ENCODE results near the gene ZRANB3.

Gene ZRANB3

GRCh38 chr2:135246711-135247270, 284.2 kb downstream of the ZRANB3 start:
- no peak for DNase-seq

GRCh38 chr2:135245071-135245470, 285.9 kb downstream of the ZRANB3 start:
- no peak for DNase-seq

- no peak for DNase-seq
Measured at GRCh38 chr2:135238651-135239050, 292.4 kb downstream of the ZRANB3 start.

GRCh38 chr2:135230150-135230549, 300.9 kb downstream of the ZRANB3 start:
- DNase-seq, result no peak

GRCh38 chr2:135227386-135227785, 303.6 kb downstream of the ZRANB3 start:
- DNase-seq, result no peak

- no peak for DNase-seq
Measured at GRCh38 chr2:135226961-135227360, 304.1 kb downstream of the ZRANB3 start.

- DNase-seq, result no peak
Measured at GRCh38 chr2:135225781-135226180, 305.2 kb downstream of the ZRANB3 start.

- no peak for DNase-seq
Measured at GRCh38 chr2:135219226-135219625, 311.8 kb downstream of the ZRANB3 start.

- DNase-seq, result no peak
Measured at GRCh38 chr2:135218426-135218825, 312.6 kb downstream of the ZRANB3 start.

- DNase-seq, result no peak
Measured at GRCh38 chr2:135212757-135213156, 318.3 kb downstream of the ZRANB3 start.

- no peak for DNase-seq
Measured at GRCh38 chr2:135208016-135208415, 323.0 kb downstream of the ZRANB3 start.

GRCh38 chr2:135203944-135204343, 327.1 kb downstream of the ZRANB3 start:
- no peak for DNase-seq

- DNase-seq, result no peak
Measured at GRCh38 chr2:135202751-135203150, 328.3 kb downstream of the ZRANB3 start.

GRCh38 chr2:135198481-135198880, 332.5 kb downstream of the ZRANB3 start:
- no peak for DNase-seq

GRCh38 chr2:135190799-135191198, 340.2 kb downstream of the ZRANB3 start:
- no peak for DNase-seq

- no peak for DNase-seq
Measured at GRCh38 chr2:135189148-135189547, 341.9 kb downstream of the ZRANB3 start.

GRCh38 chr2:135187270-135187669, 343.7 kb downstream of the ZRANB3 start:
- DNase-seq, result no peak

GRCh38 chr2:135186054-135186453, 345.0 kb downstream of the ZRANB3 start:
- DNase-seq, result no peak

GRCh38 chr2:135183822-135184221, 347.2 kb downstream of the ZRANB3 start:
- no peak for DNase-seq

GRCh38 chr2:135182601-135183000, 348.4 kb downstream of the ZRANB3 start:
- no peak for DNase-seq

GRCh38 chr2:135182190-135182589, 348.8 kb downstream of the ZRANB3 start:
- no peak for DNase-seq

- DNase-seq, result no peak
Measured at GRCh38 chr2:135179689-135180088, 351.3 kb downstream of the ZRANB3 start.

- no peak for DNase-seq
Measured at GRCh38 chr2:135175177-135175576, 355.8 kb downstream of the ZRANB3 start.

GRCh38 chr2:135174810-135175093, 356.3 kb downstream of the ZRANB3 start:
- DNase-seq, result no peak

- DNase-seq, result no peak
Measured at GRCh38 chr2:135174049-135174809, 356.8 kb downstream of the ZRANB3 start.

Measured in CD4-positive, alpha-beta T cell treated with Interferon gamma for 1 hour (primary cell).